Smooth muscle cell (in vitro differentiated cells): ENCODE results near the gene SGIP1. TPM values are rescaled to one million over a fixed set of nuclear protein-coding genes. Genes with fewer than 3 reads are reported as not detected.

Experiments used
- DNase-seq: peaks from one replicate; lab custom pipeline; 2025; ENCODE audit not compliant: unreplicated experiment; lab: John Stamatoyannopoulos, UW
- H2AFZ ChIP-seq: fragments of 200-600 bp; sonication (generic); 2 replicates; pipeline ENCODE4 v1.6.0; 2016; ENCODE audit warnings: antibody characterized with exemption, low read depth, mild to moderate bottlenecking
- H3F3A ChIP-seq: fragments of 200-600 bp; sonication (generic); 2 replicates; pipeline ENCODE4 v1.6.0; 2017; ENCODE audit warnings: antibody characterized with exemption, low read depth
- H3K27ac ChIP-seq: fragments of 200-600 bp; sonication (generic); 2 replicates; pipeline ENCODE4 v1.5.1; 2016; ENCODE audit warnings: low read depth, mild to moderate bottlenecking
- H3K27me3 ChIP-seq: fragments of 200-600 bp; sonication (generic); 2 replicates; pipeline ENCODE4 v1.6.1; 2016; ENCODE audit warnings: low read depth, mild to moderate bottlenecking
- H3K36me3 ChIP-seq: fragments of 200-600 bp; sonication (generic); 2 replicates; pipeline ENCODE4 v1.5.1; 2016; ENCODE audit warnings: low read depth
- H3K4me1 ChIP-seq: fragments of 200-600 bp; sonication (generic); 2 replicates; pipeline ENCODE4 v1.5.1; 2016; ENCODE audit warnings: low read depth
- H3K4me2 ChIP-seq: fragments of 200-600 bp; sonication (generic); 2 replicates; pipeline ENCODE4 v1.6.0; 2016; ENCODE audit warnings: mild to moderate bottlenecking
- H3K4me3 ChIP-seq: fragments of 200-600 bp; sonication (generic); 2 replicates; pipeline ENCODE4 v1.5.1; 2016; ENCODE audit warnings: mild to moderate bottlenecking
- H3K79me2 ChIP-seq: fragments of 200-600 bp; sonication (generic); 2 replicates; pipeline ENCODE4 v1.6.0; 2016; ENCODE audit warnings: low read depth, mild to moderate bottlenecking
- H3K9ac ChIP-seq: fragments of 200-600 bp; sonication (generic); 2 replicates; pipeline ENCODE4 v1.6.0; 2016; ENCODE audit warnings: low read depth
- H3K9me3 ChIP-seq: fragments of 200-600 bp; sonication (generic); replicated peaks from 2 replicates; pipeline ENCODE4 v1.5.1; 2016; ENCODE audit warnings: low read depth
- H4K20me1 ChIP-seq: fragments of 200-600 bp; sonication (generic); 2 replicates; pipeline ENCODE4 v1.6.0; 2016; ENCODE audit warnings: low read depth
- CTCF ChIP-seq: fragments of 200-600 bp; sonication (generic); IDR thresholded peaks from 2 replicates; pipeline ENCODE4 v1.5.1; 2017; ENCODE audit warnings: borderline replicate concordance, mild to moderate bottlenecking, antibody characterized with exemption; ENCODE audit not compliant: insufficient read depth, poor library complexity, severe bottlenecking
- WGBS: methylation state at CpG from one replicate; pipeline ENCODE4 v1.1.7; 2016; ENCODE audit warnings: low lambda C conversion rate; 5-methylcytosine and 5-hydroxymethylcytosine counted together
- polyA plus RNA-seq: library from polyadenylated mRNA; unstranded; fragments of >200 nt; fragmentation: Nextera tagmentation; extraction: Ambion mirVana; gene quantifications from 2 replicates; pipeline ENCODE4 v1.2.1, GENCODE V29; 2016
- total RNA-seq: library from RNA; depleted of rRNA; stranded (reverse); fragments of >200 nt; gene quantifications from 2 replicates; pipeline ENCODE4 v1.2.3, GENCODE V29; 2014

SGIP1 gene
- total and polyA plus RNA-seq, 2 experiments from 2014 or later: 0.89 to 3.5 TPM

GRCh38 chr1:66597500-66597899, 63.5 kb downstream of the SGIP1 start:
- 91% methylated on average over 4 of the region's 4 CpGs for WGBS
- Histone ChIP-seq H3K4me2 (no peak overlapping the region), H3K4me1 (peaks cover 8% of the 10 kb centered on the region), H3K27ac (no peak overlapping the region), H3F3A (no peaks in the 10 kb centered on the region), H3K9me3 (no peaks in the 10 kb centered on the region), H3K27me3 (no peaks in the 10 kb centered on the region), H2AFZ (no peak overlapping the region), H3K4me3 (no peak overlapping the region), H3K36me3 (no peaks in the 10 kb centered on the region), H3K9ac (no peak overlapping the region), H3K79me2 (no peaks in the 10 kb centered on the region), H4K20me1 (no peaks in the 10 kb centered on the region)
- DNase-seq: no peak
- TF ChIP-seq CTCF: no peak

DNA sequence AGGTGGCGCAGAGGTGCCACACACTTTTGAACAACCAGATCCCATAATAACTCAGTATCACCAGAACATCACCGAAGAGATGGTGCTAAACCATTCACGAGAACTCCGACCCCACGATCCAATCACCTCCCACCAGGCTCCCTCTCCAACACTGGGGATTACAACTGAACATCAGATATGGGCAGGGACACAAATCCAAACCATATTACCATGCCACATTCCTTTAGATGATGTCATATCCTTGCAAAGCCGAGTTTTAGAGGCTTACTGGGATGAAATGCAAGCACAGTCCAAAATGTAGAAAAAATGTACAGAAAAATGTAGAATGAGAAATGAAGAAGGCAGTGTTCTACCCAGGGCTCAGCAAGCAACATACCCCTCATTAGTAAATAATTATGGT, 64.7 kb downstream of the SGIP1 start:
- Histone ChIP-seq H3K4me3 (no peak overlapping the region), H3F3A (no peaks in the 10 kb centered on the region), H3K4me1 (peaks cover 8% of the 10 kb centered on the region), H3K79me2 (no peaks in the 10 kb centered on the region), H3K9me3 (no peaks in the 10 kb centered on the region), H3K36me3 (no peaks in the 10 kb centered on the region), H3K27ac (peak overlapping the region; percentile 79), H3K9ac (peak overlapping the region; percentile 23), H3K27me3 (no peaks in the 10 kb centered on the region), H4K20me1 (no peaks in the 10 kb centered on the region), H3K4me2 (peak overlapping the region; percentile 73), H2AFZ (no peak overlapping the region)
- 35% methylated on average over 6 of the region's 6 CpGs for WGBS
- no peak for TF ChIP-seq CTCF
- DNase-seq: no peak

DNA sequence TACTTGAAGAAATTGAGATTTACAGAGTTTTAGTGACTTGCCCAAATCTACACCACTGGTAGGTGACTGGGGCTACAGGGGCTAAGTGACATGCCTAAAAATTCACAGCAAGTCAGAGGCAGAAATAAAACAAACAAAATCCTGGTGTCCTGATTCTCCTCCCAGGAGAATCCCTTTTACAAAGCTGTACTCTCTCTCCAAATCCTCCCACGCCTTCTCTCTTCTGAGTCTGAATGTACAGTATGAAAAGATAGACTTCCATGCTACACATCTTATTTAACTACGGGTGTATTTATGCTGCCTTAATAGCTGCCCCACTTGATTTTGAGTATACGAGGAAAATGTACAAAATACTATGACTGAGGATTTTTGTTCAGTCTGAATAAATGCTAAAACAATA, 65.4 kb downstream of the SGIP1 start:
- H3K27me3 ChIP-seq: no peaks in the 10 kb centered on the region
- peak overlapping the region; percentile 73 for H3K4me2 ChIP-seq
- H3K9me3 ChIP-seq: no peaks in the 10 kb centered on the region
- no peaks in the 10 kb centered on the region for H4K20me1 ChIP-seq
- no peaks in the 10 kb centered on the region for H3F3A ChIP-seq
- peak overlapping the region; percentile 32 for H2AFZ ChIP-seq
- TF ChIP-seq CTCF: no peak
- peak overlapping the region; percentile 23 for H3K9ac ChIP-seq
- H3K79me2 ChIP-seq: no peaks in the 10 kb centered on the region
- H3K4me3 ChIP-seq: no peak overlapping the region
- WGBS: 64% methylated on average over 3 of the region's 3 CpGs
- DNase-seq: no peak
- H3K27ac ChIP-seq: peak overlapping the region; percentile 79
- peaks cover 8% of the 10 kb centered on the region for H3K4me1 ChIP-seq
- H3K36me3 ChIP-seq: no peaks in the 10 kb centered on the region
